Skin of body (tissue), 2 donors: Measurements from ENCODE around the gene ACOT7. TPM values are rescaled to one million over a fixed set of nuclear protein-coding genes. Genes with fewer than 3 reads are reported as not detected.
"Not testable (repeated sequence)": the region's sequence is repeated elsewhere in the genome, so short reads cannot be mapped to it uniquely, and the experiment has no call there.

Source experiments
- DNase-seq: peaks from one replicate; lab custom pipeline; 2025; lab: John Stamatoyannopoulos, UW
- total RNA-seq: library from RNA; depleted of rRNA; stranded (reverse); fragments of >200 nt; gene quantifications from one replicate; pipeline ENCODE4 v1.2.3, GENCODE V29; 2014

Gene ACOT7
- total RNA-seq, 1 donor from 2014 or later: 10.0 TPM

GRCh38 chr1:6399294-6399693, 5.7 kb upstream of the ACOT7 start:
- DNase-seq: no peak

- DNase-seq: no peak
These were observed 4.4 kb upstream of the ACOT7 start for GRCh38 chr1:6397844-6398441.

- DNase-seq: no peak
These were observed 3.4 kb upstream of the ACOT7 start for GRCh38 chr1:6396998-6397397.

GRCh38 chr1:6395781-6396244, 2.2 kb upstream of the ACOT7 start:
- DNase-seq: not testable (repeated sequence)

- not testable (repeated sequence) for DNase-seq
These were observed 1.6 kb upstream of the ACOT7 start for GRCh38 chr1:6395130-6395529.

- DNase-seq: no peak
These were observed 663 bp downstream of the ACOT7 start for GRCh38 chr1:6392809-6393399.

GRCh38 chr1:6391951-6392808, 1.4 kb downstream of the ACOT7 start:
- DNase-seq: no peak

GRCh38 chr1:6389971-6390370, 3.6 kb downstream of the ACOT7 start:
- no peak for DNase-seq

- DNase-seq: no peak
These were observed 7.1 kb downstream of the ACOT7 start for GRCh38 chr1:6386371-6386949.

- no peak for DNase-seq
These were observed 7.9 kb downstream of the ACOT7 start for GRCh38 chr1:6385488-6386191.

GRCh38 chr1:6384962-6385361, 8.6 kb downstream of the ACOT7 start:
- no peak for DNase-seq

- DNase-seq: no peak
These were observed 9.4 kb downstream of the ACOT7 start for GRCh38 chr1:6384135-6384534.

GRCh38 chr1:6380037-6380436, 13.5 kb downstream of the ACOT7 start:
- no peak for DNase-seq

GRCh38 chr1:6378096-6378746, 15.3 kb downstream of the ACOT7 start:
- DNase-seq: no peak

- no peak for DNase-seq
These were observed 19.4 kb downstream of the ACOT7 start for GRCh38 chr1:6373961-6374720.

GRCh38 chr1:6372236-6372635, 21.3 kb downstream of the ACOT7 start:
- not testable (repeated sequence) for DNase-seq

- DNase-seq: no peak
These were observed 23.6 kb downstream of the ACOT7 start for GRCh38 chr1:6370006-6370405.

GRCh38 chr1:6367381-6368012, 26.1 kb downstream of the ACOT7 start:
- no peak for DNase-seq

GRCh38 chr1:6365047-6365446, 28.5 kb downstream of the ACOT7 start:
- no peak for DNase-seq
